Measurements from ENCODE around the gene FUT1. TPM values are rescaled to one million over a fixed set of nuclear protein-coding genes. Genes with fewer than 3 reads are reported as not detected.

FUT1 gene
- total RNA-seq, 4 donors from 2014 or later = 0.54 to 3.5 (median 2.6) TPM

- Histone ChIP-seq H3K9me3 (no peaks in the 10 kb centered on the region), H3K4me1 (peaks cover 0 to 10% (median 7%) of the 10 kb centered on the region in 3 donors), H3K27me3 (no peaks in the 10 kb centered on the region), H3K36me3 (peaks cover 0 to 18% of the 10 kb centered on the region in 2 donors), H3K4me3 (no peak overlapping the region), H3K27ac (no peak overlapping the region)
- 26 to 33% methylated on average over 5 to 7 of the region's 11 CpGs for WGBS, 2 donors (ENCODE audit: low coverage in 1 of 2)
- ATAC-seq = no peak
- TF ChIP-seq CTCF (IDR thresholded peaks at IDR 0.05) = no peak
- no peak for TF ChIP-seq POLR2AphosphoS5 (IDR thresholded peaks at IDR 0.05)
- TF ChIP-seq POLR2A (IDR thresholded peaks at IDR 0.05) = no peak
- no peak for TF ChIP-seq EP300 (IDR thresholded peaks at IDR 0.05)
These were observed 44.0 kb downstream of the FUT1 start for GRCh38 chr19:48708471-48708870.

- Histone ChIP-seq H3K4me3 (no peak overlapping the region), H3K4me1 (no peaks in the 10 kb centered on the region), H3K27ac (no peak overlapping the region), H3K27me3 (no peaks in the 10 kb centered on the region), H3K36me3 (peaks cover 0 to 41% of the 10 kb centered on the region in 2 donors), H3K9me3 (no peaks in the 10 kb centered on the region)
- TF ChIP-seq POLR2AphosphoS5 (IDR thresholded peaks at IDR 0.05) = no peak
- TF ChIP-seq CTCF (IDR thresholded peaks at IDR 0.05) = no peak
- no peak for TF ChIP-seq EP300 (IDR thresholded peaks at IDR 0.05)
- no peak for TF ChIP-seq POLR2A (IDR thresholded peaks at IDR 0.05)
- no peak for ATAC-seq
- 35% methylated on average over 2 of the region's 2 CpGs; no CpG with 5 or more reads in 1 of the 2 donors for WGBS, 2 donors (ENCODE audit: low coverage in 1 of 2)
These were observed 47.0 kb downstream of the FUT1 start for GRCh38 chr19:48705431-48705830.

- peaks cover under 1% of the 10 kb centered on the region for H3K27me3 ChIP-seq
- ATAC-seq = no peak
- WGBS, 2 donors (ENCODE audit: low coverage in 1 of 2) = 100% methylated on average over 5 of the region's 23 CpGs; no CpG with 5 or more reads in 1 of the 2 donors
These were observed 49.1 kb downstream of the FUT1 start for GRCh38 chr19:48703316-48703715.

GRCh38 chr19:48702701-48703100, 49.7 kb downstream of the FUT1 start:
- no peak for TF ChIP-seq POLR2AphosphoS5 (IDR thresholded peaks at IDR 0.05)
- no peak for TF ChIP-seq POLR2A (IDR thresholded peaks at IDR 0.05)
- TF ChIP-seq EP300 (IDR thresholded peaks at IDR 0.05) = no peak
- TF ChIP-seq CTCF (IDR thresholded peaks at IDR 0.05) = no peak
- no peak overlapping the region for H3K27ac ChIP-seq
- peaks cover 0 to 41% of the 10 kb centered on the region in 2 donors for H3K36me3 ChIP-seq
- peaks cover 4% of the 10 kb centered on the region for H3K27me3 ChIP-seq
- H3K4me1 ChIP-seq = no peaks in the 10 kb centered on the region
- no peak for ATAC-seq
- WGBS, 2 donors (ENCODE audit: low coverage in 1 of 2) = 88 to 100% methylated on average over 3 to 13 of the region's 13 CpGs
- no peak overlapping the region for H3K4me3 ChIP-seq
- H3K9me3 ChIP-seq = no peaks in the 10 kb centered on the region

More at GRCh38 chr19:48703316-48703715, 49.1 kb downstream of the FUT1 start:
- TF ChIP-seq EP300 (IDR thresholded peaks at IDR 0.05) (no peak), CTCF (IDR thresholded peaks at IDR 0.05) (no peak), POLR2AphosphoS5 (IDR thresholded peaks at IDR 0.05) (no peak), POLR2A (IDR thresholded peaks at IDR 0.05) (no peak)
- Histone ChIP-seq H3K36me3 (peaks cover 0 to 41% of the 10 kb centered on the region in 2 donors), H3K27ac (no peak overlapping the region), H3K4me1 (no peaks in the 10 kb centered on the region), H3K4me3 (no peak overlapping the region), H3K9me3 (no peaks in the 10 kb centered on the region)

- Histone ChIP-seq H3K9me3 (no peaks in the 10 kb centered on the region), H3K4me1 (peaks cover 0 to 15% (median 0%) of the 10 kb centered on the region in 3 donors), H3K27me3 (peaks cover 27% of the 10 kb centered on the region), H3K27ac (no peak overlapping the region), H3K4me3 (no peak overlapping the region), H3K36me3 (peaks cover 0 to 21% of the 10 kb centered on the region in 2 donors)
- WGBS, 2 donors (ENCODE audit: low coverage in 1 of 2) = 39 to 100% methylated on average over 1 to 4 of the region's 4 CpGs
- TF ChIP-seq EP300 (IDR thresholded peaks at IDR 0.05) (no peak), POLR2A (IDR thresholded peaks at IDR 0.05) (no peak), CTCF (IDR thresholded peaks at IDR 0.05) (no peak), POLR2AphosphoS5 (IDR thresholded peaks at IDR 0.05) (no peak)
- no peak for ATAC-seq
These were observed 54.4 kb downstream of the FUT1 start for GRCh38 chr19:48698046-48698445.

Measured in gastroesophageal sphincter (tissue), 4 donors.